BJ (cell line): ENCODE results near the gene ALDH3B1. TPM values are rescaled to one million over a fixed set of nuclear protein-coding genes. Genes with fewer than 3 reads are reported as not detected.

Experiments
- CTCF ChIA-PET: fragments of 350-600 bp; formaldehyde crosslinking; extraction: SDS; loops from one replicate; lab custom pipeline; 2021; ENCODE audit warnings: antibody characterized with exemption, inconsistent platforms; lab: Yijun Ruan, JAX
- POLR2A ChIA-PET: fragments of 300-600 bp; sonication (Branson Sonifier 250); formaldehyde crosslinking; extraction: SDS; loops from one replicate; lab custom pipeline; 2021; ENCODE audit warnings: antibody characterized with exemption; lab: Charles Lee
- DNase-seq: peaks from one replicate; pipeline ENCODE4 v3.0.0-alpha.2; 2011; ENCODE audit warnings: low read depth
- H3K27me3 ChIP-seq: 2 replicates; pipeline ENCODE4 v1.6.0; 2011; ENCODE audit warnings: low read length; ENCODE audit not compliant: control insufficient read depth, insufficient read depth
- H3K36me3 ChIP-seq: 2 replicates; pipeline ENCODE4 v1.5.1; 2011; ENCODE audit warnings: low read length; ENCODE audit not compliant: control insufficient read depth, insufficient read depth
- H3K4me3 ChIP-seq: 2 replicates; pipeline ENCODE4 v1.5.1; 2011; ENCODE audit warnings: low read depth, mild to moderate bottlenecking, control low read depth, low read length
- CTCF ChIP-seq: IDR thresholded peaks from 2 replicates; pipeline ENCODE4 v1.5.1; 2011; ENCODE audit warnings: low read depth, mild to moderate bottlenecking, control low read depth, inconsistent platforms, low read length, moderate library complexity; ENCODE audit not compliant: insufficient read depth
- polyA plus RNA-seq: library from polyadenylated mRNA; depleted of rRNA; stranded (reverse); fragments of >200 nt; gene quantifications from 2 replicates; pipeline ENCODE4 v1.2.3, GENCODE V29; 2011

ALDH3B1 gene
- polyA plus RNA-seq, 1 experiment = 74.2 TPM

- H3K36me3 ChIP-seq = peaks cover 5% of the 10 kb centered on the region
- H3K4me3 ChIP-seq = no peak overlapping the region
- CTCF ChIA-PET = interaction anchor here (1.7 to 1.8 kb wide), 2 partner anchors 10 kb away, joined by 5 read pairs; partner anchors contain the start of genes ALDH3B1 and NDUFS8
- DNase-seq = no peak
- H3K27me3 ChIP-seq = no peaks in the 10 kb centered on the region
- TF ChIP-seq CTCF = no peak
- POLR2A ChIA-PET = no interaction called here
Measured at GRCh38 chr11:68019486-68019885, 9.4 kb downstream of the ALDH3B1 start.

GRCh38 chr11:68020575-68020974, 10.4 kb downstream of the ALDH3B1 start:
- Histone ChIP-seq H3K36me3 (peaks cover 13% of the 10 kb centered on the region), H3K4me3 (no peak overlapping the region), H3K27me3 (no peaks in the 10 kb centered on the region)
- POLR2A ChIA-PET = no interaction called here
- CTCF ChIA-PET = interaction anchor here (0.7 kb wide), 1 partner anchor 186 kb away, joined by 3 read pairs; no protein-coding TSS in a partner anchor
- peak; percentile 62 for TF ChIP-seq CTCF
- no peak for DNase-seq

GRCh38 chr11:68021167-68021787, 11.2 kb downstream of the ALDH3B1 start:
- no peak for DNase-seq
- TF ChIP-seq CTCF = peak; percentile 22; the same call in 1 of the 2 replicates
- ChIA-PET CTCF (interaction anchor here (0.8 to 1.9 kb wide), 3 partner anchors 8 to 12 kb away, joined by 3 to 9 read pairs (median 3); partner anchors contain the start of gene NDUFS8), POLR2A (no interaction called here)
- no peaks in the 10 kb centered on the region for H3K27me3 ChIP-seq
- H3K36me3 ChIP-seq = peaks cover 16% of the 10 kb centered on the region
- H3K4me3 ChIP-seq = no peak overlapping the region

GRCh38 chr11:68022531-68022930, 12.4 kb downstream of the ALDH3B1 start:
- DNase-seq = no peak
- TF ChIP-seq CTCF = no peak
- CTCF ChIA-PET = interaction anchor here (1.1 to 1.9 kb wide), 3 partner anchors 8 to 28 kb away, joined by 3 to 9 read pairs (median 3); partner anchors contain the start of gene NDUFS8
- POLR2A ChIA-PET = interaction anchor here (0.6 kb wide), 1 partner anchor 660 kb away, joined by 3 read pairs; no protein-coding TSS in a partner anchor
- Histone ChIP-seq H3K4me3 (no peak overlapping the region), H3K36me3 (peaks cover 18% of the 10 kb centered on the region), H3K27me3 (no peaks in the 10 kb centered on the region)

- H3K4me3 ChIP-seq = no peak overlapping the region
- no peaks in the 10 kb centered on the region for H3K27me3 ChIP-seq
- ChIA-PET CTCF (no interaction called here), POLR2A (no interaction called here)
- no peak for TF ChIP-seq CTCF
- no peak for DNase-seq
- peaks cover 18% of the 10 kb centered on the region for H3K36me3 ChIP-seq
Measured at GRCh38 chr11:68024508-68024907, 14.4 kb downstream of the ALDH3B1 start.
